Ovary (tissue), 3 donors: ENCODE data around the gene CIART.
"Not testable (repeated sequence)": the region's sequence is repeated elsewhere in the genome, so short reads cannot be mapped to it uniquely, and the experiment has no call there.

ENCODE experiments used
- CTCF ChIP-seq, 3 donors: fragments of 450-650 bp in 2 of 3; fragments of 200-600 bp in 1 of 3; IDR thresholded peaks; one replicate each; pipeline versions ENCODE4 v1.5.1 to v1.8.0; 2016 to 2022; ENCODE audit warnings: antibody characterized with exemption in 3 of 3, mild to moderate bottlenecking in 1 of 3
- EP300 ChIP-seq: sonication (generic); formaldehyde crosslinking; IDR thresholded peaks from one replicate; pipeline ENCODE4 v1.6.1; 2017; ENCODE audit warnings: antibody characterized with exemption
- POLR2A ChIP-seq: fragments of 450-650 bp; IDR thresholded peaks from one replicate; pipeline ENCODE4 v1.6.1; 2017; ENCODE audit warnings: antibody characterized with exemption, mild to moderate bottlenecking, moderate library complexity
- donor health status: DM: no; HTN: no; CAD: no.

- not testable (repeated sequence) for TF ChIP-seq EP300; POLR2A; CTCF (IDR thresholded peaks at IDR 0.05)
Measured at GRCh38 chr1:150237176-150237575, 45.2 kb upstream of the CIART start.
